Measurements from ENCODE around the gene ZSCAN23.

- no peak for TF ChIP-seq CTCF (IDR thresholded peaks at IDR 0.05)
- TF ChIP-seq POLR2A (IDR thresholded peaks at IDR 0.05), result no peak
Observed at GRCh38 chr6:28446818-28447511, 3.7 kb upstream of the ZSCAN23 start.
